ENCODE results near the gene DCXR. TPM values are rescaled to one million over a fixed set of nuclear protein-coding genes. Genes with fewer than 3 reads are reported as not detected.
A peak's percentile ranks its signal among the peaks of the same experiment; 100 is the strongest.

DCXR gene
- total and polyA plus RNA-seq, 4 experiments from 2014 or later = 65.9 to 164 (median 92.9) TPM

DNA sequence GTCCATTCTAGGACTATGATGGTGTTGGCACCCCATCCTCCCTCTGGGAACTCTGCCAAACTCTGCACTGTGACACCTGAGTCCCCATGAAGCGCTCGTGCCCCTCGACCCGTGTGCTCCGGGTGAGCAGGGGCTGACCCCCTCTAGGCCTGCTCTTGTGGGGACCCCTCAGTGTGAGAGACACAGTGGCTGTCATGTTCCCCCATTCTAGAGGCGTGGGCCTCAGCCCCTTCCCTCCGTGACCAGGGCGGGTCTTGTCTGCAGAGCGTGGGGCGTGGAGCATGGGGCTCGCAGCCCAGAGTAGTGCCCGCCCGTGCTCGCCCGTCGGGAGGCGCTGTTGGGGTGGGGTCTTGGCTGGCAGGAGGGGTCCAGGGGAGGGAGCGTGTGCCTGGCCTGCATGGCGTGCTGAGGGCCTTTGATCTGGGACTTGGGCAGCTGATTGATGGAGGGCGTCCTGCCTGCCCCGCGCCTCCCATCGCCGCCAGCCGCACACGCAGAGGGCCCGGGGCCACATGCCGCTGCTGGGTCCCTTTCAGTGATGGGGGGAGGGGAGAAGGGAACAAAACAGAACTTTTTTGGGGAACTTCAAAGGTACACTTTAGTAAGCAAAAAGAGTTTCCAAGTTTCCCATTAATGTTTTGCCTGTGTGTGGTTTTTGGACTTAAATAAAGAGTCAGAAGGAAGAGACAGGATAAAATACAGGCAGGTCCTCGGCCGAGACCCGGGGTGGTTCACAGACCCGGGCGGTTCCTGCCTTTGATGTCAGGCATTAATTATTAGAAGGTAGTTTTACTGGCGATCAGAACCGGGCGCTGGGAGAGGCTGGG lies 37.3 kb downstream of the DCXR start:
- Mint-ChIP-seq H3K9me3 (no peaks in the 10 kb centered on the region), H3K27me3 (no peaks in the 10 kb centered on the region), H3K4me1 (no peaks in the 10 kb centered on the region), H3K4me3 (no peak overlapping the region), H3K36me3 (peaks cover 2 to 4% of the 10 kb centered on the region in 2 donors), H3K27ac (no peak overlapping the region)
- Histone ChIP-seq H3K36me3 (ENCODE audit: insufficient read depth, low read length) (no peaks in the 10 kb centered on the region), H3K4me1 (ENCODE audit: insufficient read depth, low read length) (no peaks in the 10 kb centered on the region), H3K9me3 (ENCODE audit: control insufficient read depth in 1 of 2, low read length in 2 of 2) (no peaks in the 10 kb centered on the region), H3K4me3 (ENCODE audit: low read length in 2 of 2) (no peak overlapping the region), H3K27ac (ENCODE audit: low read depth, low read length) (no peak overlapping the region), H3K27me3 (ENCODE audit: insufficient read depth, low read length) (no peaks in the 10 kb centered on the region)
- intact Hi-C loops (cut with micrococcal nuclease) = no loop called here
- CTCF ChIA-PET (ENCODE audit: partially characterized antibody) = no interaction called here
- DNase-seq = peak in 1 of 5 donors; percentile 31
- POLR2A ChIA-PET (ENCODE audit: partially characterized antibody) = no interaction called here

DNA sequence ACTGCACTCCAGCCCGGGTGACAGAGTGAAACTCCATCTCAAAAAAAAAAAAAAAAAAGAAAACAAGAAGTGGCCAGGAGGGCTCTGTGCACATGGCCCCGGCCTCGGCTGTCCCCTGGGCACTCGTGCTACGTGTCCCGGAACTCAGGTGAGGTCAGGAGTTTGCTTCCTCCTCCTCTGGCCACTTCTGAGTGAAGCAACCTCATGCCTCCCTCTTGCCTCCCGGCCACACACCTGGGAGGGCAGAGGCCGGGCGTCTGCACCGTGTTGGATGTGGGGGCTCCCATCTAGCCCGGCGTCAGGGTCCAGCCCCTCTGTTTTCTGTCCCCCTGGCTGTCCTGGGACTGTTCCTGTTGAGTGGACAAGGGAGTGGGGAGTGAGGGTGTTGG lies 37.9 kb downstream of the DCXR start:
- no peak for DNase-seq
- Mint-ChIP-seq H3K4me3 (no peak overlapping the region), H3K36me3 (peaks cover 2 to 4% of the 10 kb centered on the region in 2 donors), H3K27ac (no peak overlapping the region), H3K4me1 (no peaks in the 10 kb centered on the region), H3K27me3 (no peaks in the 10 kb centered on the region), H3K9me3 (no peaks in the 10 kb centered on the region)
- ChIA-PET POLR2A (ENCODE audit: partially characterized antibody) (no interaction called here), CTCF (ENCODE audit: partially characterized antibody) (no interaction called here)
- no peaks in the 10 kb centered on the region for H3K9me3 ChIP-seq (ENCODE audit: control insufficient read depth in 1 of 2, low read length in 2 of 2)
- H3K4me1 ChIP-seq (ENCODE audit: insufficient read depth, low read length) = no peaks in the 10 kb centered on the region
- intact Hi-C loops (cut with micrococcal nuclease) = no loop called here
- no peaks in the 10 kb centered on the region for H3K36me3 ChIP-seq (ENCODE audit: insufficient read depth, low read length)
- no peaks in the 10 kb centered on the region for H3K27me3 ChIP-seq (ENCODE audit: insufficient read depth, low read length)
- no peak overlapping the region for H3K4me3 ChIP-seq (ENCODE audit: low read length in 2 of 2)
- no peak overlapping the region for H3K27ac ChIP-seq (ENCODE audit: low read depth, low read length)

DNA sequence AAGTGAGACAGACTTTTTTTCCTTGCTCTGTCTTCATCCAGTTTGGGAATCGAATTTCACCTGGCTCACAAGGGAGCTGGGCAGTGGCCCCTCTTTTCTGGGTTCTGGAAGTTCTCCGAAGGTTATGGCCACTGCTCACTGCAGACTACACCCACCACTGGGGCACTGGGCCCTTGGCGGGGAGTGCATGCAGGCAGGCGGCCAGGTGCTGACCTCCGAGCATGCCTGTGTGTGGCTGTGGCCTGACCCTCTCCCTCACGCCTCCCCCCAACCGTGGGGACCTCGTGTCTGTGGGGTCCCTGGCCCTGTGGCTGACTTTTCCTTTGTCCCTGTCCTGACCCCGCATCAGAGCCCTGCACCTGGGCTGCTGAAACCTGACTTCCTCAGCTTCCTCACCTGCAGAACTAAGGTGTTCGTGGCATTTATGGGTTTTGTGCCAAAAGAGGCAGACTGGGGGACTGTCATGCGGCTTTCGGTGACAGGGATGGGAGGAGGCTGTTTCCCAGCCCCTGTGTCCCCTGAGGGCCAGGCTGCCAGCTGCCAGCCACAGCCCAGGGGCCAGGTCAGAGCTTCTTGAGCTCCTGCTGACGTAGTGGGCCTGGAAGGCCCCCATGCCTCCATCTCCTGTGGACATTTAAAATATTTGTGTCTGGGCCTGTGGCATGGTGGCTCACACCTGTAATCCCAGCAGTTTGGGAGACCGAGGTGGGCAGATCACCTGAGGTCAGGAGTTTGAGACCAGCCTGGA lies 38.6 kb downstream of the DCXR start:
- ChIA-PET CTCF (ENCODE audit: partially characterized antibody) (no interaction called here), POLR2A (ENCODE audit: partially characterized antibody) (no interaction called here)
- Histone ChIP-seq H3K27me3 (ENCODE audit: insufficient read depth, low read length) (no peaks in the 10 kb centered on the region), H3K27ac (ENCODE audit: low read depth, low read length) (no peak overlapping the region), H3K4me3 (ENCODE audit: low read length in 2 of 2) (no peak overlapping the region), H3K36me3 (ENCODE audit: insufficient read depth, low read length) (no peaks in the 10 kb centered on the region), H3K9me3 (ENCODE audit: control insufficient read depth in 1 of 2, low read length in 2 of 2) (no peaks in the 10 kb centered on the region), H3K4me1 (ENCODE audit: insufficient read depth, low read length) (no peaks in the 10 kb centered on the region)
- H3K4me3 Mint-ChIP-seq = no peak overlapping the region
- DNase-seq = no peak
- no peaks in the 10 kb centered on the region for H3K9me3 Mint-ChIP-seq
- no peak overlapping the region for H3K27ac Mint-ChIP-seq
- H3K4me1 Mint-ChIP-seq = no peaks in the 10 kb centered on the region
- intact Hi-C loops (cut with micrococcal nuclease) = no loop called here
- H3K36me3 Mint-ChIP-seq = peaks cover 2 to 4% of the 10 kb centered on the region in 2 donors
- H3K27me3 Mint-ChIP-seq = no peaks in the 10 kb centered on the region

DNA sequence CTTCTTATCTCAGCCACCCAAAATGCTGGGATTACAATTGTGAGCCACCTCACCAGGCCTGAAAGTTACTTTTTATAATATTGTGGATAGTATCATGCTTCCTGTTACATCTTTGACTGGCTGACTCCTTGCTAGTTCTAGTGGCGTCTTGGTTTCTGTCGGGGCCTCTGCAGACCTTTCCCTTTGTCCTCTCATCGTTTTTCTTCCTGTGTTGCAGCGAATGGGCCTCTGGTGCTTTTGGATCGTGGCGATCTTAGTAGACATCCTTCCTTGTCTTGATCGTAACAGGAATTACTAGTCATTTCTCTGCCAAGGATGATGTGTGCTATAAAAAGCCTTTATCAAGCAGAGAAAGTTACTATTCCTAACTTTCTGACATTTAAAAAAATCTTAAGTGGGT lies 39.3 kb downstream of the DCXR start:
- H3K9me3 Mint-ChIP-seq = no peaks in the 10 kb centered on the region
- H3K36me3 ChIP-seq (ENCODE audit: insufficient read depth, low read length) = no peaks in the 10 kb centered on the region
- no peak overlapping the region for H3K4me3 Mint-ChIP-seq
- H3K9me3 ChIP-seq (ENCODE audit: control insufficient read depth in 1 of 2, low read length in 2 of 2) = no peaks in the 10 kb centered on the region
- DNase-seq = no peak
- H3K36me3 Mint-ChIP-seq = peaks cover 2 to 7% of the 10 kb centered on the region in 2 donors
- ChIA-PET POLR2A (ENCODE audit: partially characterized antibody) (no interaction called here), CTCF (ENCODE audit: partially characterized antibody) (no interaction called here)
- no peak overlapping the region for H3K27ac Mint-ChIP-seq
- no peak overlapping the region for H3K4me3 ChIP-seq (ENCODE audit: low read length in 2 of 2)
- no peaks in the 10 kb centered on the region for H3K27me3 Mint-ChIP-seq
- no peaks in the 10 kb centered on the region for H3K4me1 ChIP-seq (ENCODE audit: insufficient read depth, low read length)
- no peaks in the 10 kb centered on the region for H3K4me1 Mint-ChIP-seq
- intact Hi-C loops (cut with micrococcal nuclease) = no loop called here
- H3K27ac ChIP-seq (ENCODE audit: low read depth, low read length) = no peak overlapping the region
- H3K27me3 ChIP-seq (ENCODE audit: insufficient read depth, low read length) = no peaks in the 10 kb centered on the region

DNA sequence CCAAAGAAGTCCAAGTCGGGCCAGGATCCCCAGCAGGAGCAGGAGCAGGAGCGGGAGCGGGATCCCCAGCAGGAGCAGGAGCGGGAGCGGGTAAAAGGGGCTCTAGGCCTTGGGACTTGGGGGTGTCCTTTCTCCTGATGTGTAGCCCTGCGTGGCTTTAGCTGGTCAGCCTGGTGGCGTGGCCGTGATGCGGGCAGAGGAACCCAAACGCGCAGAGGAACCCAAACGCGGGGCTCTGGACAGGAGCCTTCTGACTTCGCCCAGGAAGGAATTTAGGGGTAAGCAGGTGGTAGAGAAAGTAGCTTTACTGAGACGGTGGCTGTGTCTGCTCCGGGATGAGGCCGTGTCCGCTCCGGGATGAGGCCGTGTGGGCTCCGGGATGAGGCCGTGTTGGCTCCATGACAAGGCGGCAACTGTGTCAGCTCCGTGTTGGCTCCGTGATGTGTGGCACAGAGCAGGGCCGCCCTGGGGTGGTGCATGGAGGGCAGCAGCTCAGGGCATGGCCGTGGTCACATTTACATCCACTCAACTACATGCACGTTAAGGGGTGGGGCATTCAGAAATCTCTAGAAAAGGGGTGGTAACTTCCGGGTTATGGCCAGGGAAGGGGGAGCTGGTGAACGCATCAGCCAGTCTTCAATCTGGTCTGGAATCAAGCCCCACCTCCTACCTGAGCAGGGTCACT lies 40.6 kb downstream of the DCXR start:
- no peak overlapping the region for H3K27ac ChIP-seq (ENCODE audit: low read depth, low read length)
- CTCF ChIA-PET (ENCODE audit: partially characterized antibody) = no interaction called here
- H3K27me3 ChIP-seq (ENCODE audit: insufficient read depth, low read length) = no peaks in the 10 kb centered on the region
- no peaks in the 10 kb centered on the region for H3K36me3 ChIP-seq (ENCODE audit: insufficient read depth, low read length)
- no peaks in the 10 kb centered on the region for H3K27me3 Mint-ChIP-seq
- no peak overlapping the region for H3K4me3 Mint-ChIP-seq
- no peaks in the 10 kb centered on the region for H3K9me3 ChIP-seq (ENCODE audit: control insufficient read depth in 1 of 2, low read length in 2 of 2)
- no peak overlapping the region for H3K4me3 ChIP-seq (ENCODE audit: low read length in 2 of 2)
- POLR2A ChIA-PET (ENCODE audit: partially characterized antibody) = interaction anchor here (0.6 to 1.3 kb wide), 2 partner anchors 20 kb away, joined by 3 read pairs; partner anchors contain the start of gene ASPSCR1
- intact Hi-C loops (cut with micrococcal nuclease) = no loop called here
- H3K36me3 Mint-ChIP-seq = peaks cover 2 to 7% of the 10 kb centered on the region in 2 donors
- H3K4me1 Mint-ChIP-seq = no peaks in the 10 kb centered on the region
- no peak for DNase-seq
- no peaks in the 10 kb centered on the region for H3K4me1 ChIP-seq (ENCODE audit: insufficient read depth, low read length)
- peak overlapping the region in 1 of 7 donors; percentile 42 for H3K27ac Mint-ChIP-seq
- no peaks in the 10 kb centered on the region for H3K9me3 Mint-ChIP-seq

DNA sequence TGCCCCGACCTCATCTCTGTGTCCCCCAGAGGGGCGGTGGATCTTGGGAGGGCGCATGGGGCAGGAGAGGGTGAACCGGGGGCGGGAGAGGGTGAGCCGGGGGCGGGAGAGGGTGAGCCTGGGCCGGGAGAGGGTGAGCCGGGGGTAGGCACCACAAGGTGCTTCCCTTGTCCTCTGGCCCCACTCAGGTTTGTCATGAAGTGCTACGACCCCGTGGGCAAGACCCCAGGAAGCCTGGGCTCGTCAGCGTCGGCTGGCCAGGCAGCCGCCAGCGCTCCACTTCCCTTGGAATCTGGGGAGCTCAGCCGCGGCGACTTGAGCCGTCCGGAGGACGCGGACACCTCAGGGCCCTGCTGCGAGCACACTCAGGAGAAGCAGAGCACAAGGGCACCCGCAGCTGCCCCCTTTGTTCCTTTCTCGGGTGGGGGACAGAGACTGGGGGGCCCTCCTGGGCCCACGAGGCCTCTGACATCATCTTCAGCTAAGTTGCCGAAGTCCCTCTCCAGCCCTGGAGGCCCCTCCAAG lies 41.2 kb downstream of the DCXR start:
- no peak overlapping the region for H3K4me3 ChIP-seq (ENCODE audit: low read length in 2 of 2)
- H3K9me3 ChIP-seq (ENCODE audit: control insufficient read depth in 1 of 2, low read length in 2 of 2) = no peaks in the 10 kb centered on the region
- no peaks in the 10 kb centered on the region for H3K9me3 Mint-ChIP-seq
- ChIA-PET POLR2A (ENCODE audit: partially characterized antibody) (interaction anchor here (1.3 kb wide), 1 partner anchor 19 kb away, joined by 3 read pairs; the partner anchor contains the start of gene ASPSCR1), CTCF (ENCODE audit: partially characterized antibody) (no interaction called here)
- H3K36me3 ChIP-seq (ENCODE audit: insufficient read depth, low read length) = no peaks in the 10 kb centered on the region
- peaks cover 0 to 2% (median 0%) of the 10 kb centered on the region in 4 donors for H3K4me1 Mint-ChIP-seq
- H3K27ac Mint-ChIP-seq = no peak overlapping the region
- no peak for DNase-seq
- no peak overlapping the region for H3K4me3 Mint-ChIP-seq
- H3K4me1 ChIP-seq (ENCODE audit: insufficient read depth, low read length) = no peaks in the 10 kb centered on the region
- H3K36me3 Mint-ChIP-seq = peaks cover 2 to 7% of the 10 kb centered on the region in 2 donors
- no peaks in the 10 kb centered on the region for H3K27me3 Mint-ChIP-seq
- no peak overlapping the region for H3K27ac ChIP-seq (ENCODE audit: low read depth, low read length)
- intact Hi-C loops (cut with micrococcal nuclease) = no loop called here
- no peaks in the 10 kb centered on the region for H3K27me3 ChIP-seq (ENCODE audit: insufficient read depth, low read length)

Measured in CD4-positive, alpha-beta memory T cell (primary cell).